SKM-1 (cell line): ENCODE results near the gene TAF3.

ENCODE experiments used
- DNase-seq: peaks from one replicate; lab custom pipeline; 2025; ENCODE audit not compliant: unreplicated experiment; lab: John Stamatoyannopoulos, UW

The TAF3 gene

GRCh38 chr10:8055420-8056349 lies 237.4 kb downstream of the TAF3 start:
- no peak for DNase-seq

GRCh38 chr10:8056378-8056777 lies 238.1 kb downstream of the TAF3 start:
- no peak for DNase-seq

GRCh38 chr10:8056871-8057331 lies 238.6 kb downstream of the TAF3 start:
- no peak for DNase-seq

- DNase-seq: no peak
These were observed 239.4 kb downstream of the TAF3 start for GRCh38 chr10:8057636-8058273.

GRCh38 chr10:8058274-8059111 lies 240.2 kb downstream of the TAF3 start:
- no peak for DNase-seq

GRCh38 chr10:8059191-8059936 lies 241.1 kb downstream of the TAF3 start:
- DNase-seq: no peak

GRCh38 chr10:8060010-8060703 lies 241.9 kb downstream of the TAF3 start:
- no peak for DNase-seq

- DNase-seq: no peak
These were observed 242.4 kb downstream of the TAF3 start for GRCh38 chr10:8060704-8061121.

GRCh38 chr10:8061274-8062211 lies 243.2 kb downstream of the TAF3 start:
- DNase-seq: no peak

- no peak for DNase-seq
These were observed 245.0 kb downstream of the TAF3 start for GRCh38 chr10:8063128-8063908.

- DNase-seq: no peak
These were observed 245.6 kb downstream of the TAF3 start for GRCh38 chr10:8063935-8064334.

- no peak for DNase-seq
These were observed 246.1 kb downstream of the TAF3 start for GRCh38 chr10:8064436-8064835.

- no peak for DNase-seq
These were observed 247.3 kb downstream of the TAF3 start for GRCh38 chr10:8065651-8066050.

- no peak for DNase-seq
These were observed 247.8 kb downstream of the TAF3 start for GRCh38 chr10:8066124-8066523.
